Stimulated activated CD8-positive, alpha-beta memory T cell treated with anti-CD3 and anti-CD28 coated beads, Interleukin-2, amount 100 ng/mL, for 1 hour (primary cell): ENCODE data around the gene ZNF793.
A peak's percentile ranks its signal among the peaks of the same experiment; 100 is the strongest.

Experiments
- DNase-seq, 2 donors: peaks; one replicate each; pipeline ENCODE4 v3.0.0-alpha.2; 2020; ENCODE audit warnings: low read depth in 2 of 2

The ZNF793 gene

DNA sequence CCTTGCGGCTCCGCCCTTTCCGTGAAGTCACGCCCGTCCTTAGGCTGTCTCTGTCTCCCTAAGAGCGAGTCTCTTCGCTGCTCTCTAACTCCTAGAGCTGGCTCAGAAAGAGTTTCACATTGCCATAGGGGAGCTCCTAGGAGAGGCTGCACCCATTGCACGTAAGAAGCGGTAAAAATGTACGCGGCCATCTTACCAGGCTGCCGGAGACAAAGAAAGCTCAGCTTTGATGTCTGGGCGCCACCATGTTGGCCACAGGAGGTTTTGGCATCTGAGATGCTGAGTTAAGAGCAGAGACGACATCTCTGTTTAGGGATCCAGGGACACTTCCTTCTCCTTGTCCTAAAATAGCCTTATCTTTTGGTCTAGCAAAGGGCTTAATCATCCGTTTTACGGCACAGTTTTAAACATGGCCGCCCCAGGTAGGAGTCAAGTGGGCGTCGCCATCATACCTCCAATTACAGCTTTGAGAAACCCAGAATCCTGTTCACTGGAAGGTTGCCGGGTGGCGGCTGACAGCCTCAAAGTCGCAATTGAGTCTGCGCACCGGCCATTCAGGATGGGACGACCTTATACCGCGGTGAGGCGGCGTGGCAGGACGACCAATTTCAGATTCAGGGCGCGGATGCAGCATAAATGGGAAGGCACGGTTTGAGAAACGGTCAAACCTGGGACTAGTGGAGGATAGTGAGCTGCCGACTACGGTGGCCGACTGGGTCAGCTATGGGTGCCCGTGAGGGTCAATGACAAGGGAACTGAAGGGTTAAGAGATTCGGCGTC lies at the start of gene ZNF793:
Gene ZNF793 (plus strand): TSS at position 553 of the 780 bp plus-strand sequence. CDS start 16,501 bp downstream, outside the sequence.
- peak; percentile 54 to 70 for DNase-seq

DNA sequence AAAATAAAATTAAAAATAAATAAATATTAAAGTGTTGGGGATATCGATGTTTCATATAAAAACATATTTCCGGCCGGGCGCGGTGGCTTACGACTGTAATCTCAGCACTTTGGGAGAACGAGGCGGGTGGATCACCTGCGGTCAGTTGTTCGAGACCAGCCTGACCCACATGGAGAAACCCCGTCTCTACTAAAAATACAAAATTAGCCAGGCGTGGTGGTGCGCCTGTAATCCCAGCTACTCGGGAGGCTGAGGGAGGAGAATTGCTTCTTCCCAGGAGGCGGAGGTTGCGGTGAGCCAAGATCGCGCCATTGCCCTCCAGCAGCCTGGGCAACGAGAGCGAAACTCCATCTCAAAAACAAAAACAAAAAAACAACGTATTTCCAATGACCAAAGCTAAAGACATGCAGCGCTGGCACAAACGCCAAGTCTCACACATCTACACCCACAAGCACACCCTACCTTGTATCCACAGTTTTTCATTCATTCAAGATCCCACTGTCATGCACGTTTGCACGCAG lies 40.4 kb upstream of the ZNF793 start:
- DNase-seq: no peak

DNA sequence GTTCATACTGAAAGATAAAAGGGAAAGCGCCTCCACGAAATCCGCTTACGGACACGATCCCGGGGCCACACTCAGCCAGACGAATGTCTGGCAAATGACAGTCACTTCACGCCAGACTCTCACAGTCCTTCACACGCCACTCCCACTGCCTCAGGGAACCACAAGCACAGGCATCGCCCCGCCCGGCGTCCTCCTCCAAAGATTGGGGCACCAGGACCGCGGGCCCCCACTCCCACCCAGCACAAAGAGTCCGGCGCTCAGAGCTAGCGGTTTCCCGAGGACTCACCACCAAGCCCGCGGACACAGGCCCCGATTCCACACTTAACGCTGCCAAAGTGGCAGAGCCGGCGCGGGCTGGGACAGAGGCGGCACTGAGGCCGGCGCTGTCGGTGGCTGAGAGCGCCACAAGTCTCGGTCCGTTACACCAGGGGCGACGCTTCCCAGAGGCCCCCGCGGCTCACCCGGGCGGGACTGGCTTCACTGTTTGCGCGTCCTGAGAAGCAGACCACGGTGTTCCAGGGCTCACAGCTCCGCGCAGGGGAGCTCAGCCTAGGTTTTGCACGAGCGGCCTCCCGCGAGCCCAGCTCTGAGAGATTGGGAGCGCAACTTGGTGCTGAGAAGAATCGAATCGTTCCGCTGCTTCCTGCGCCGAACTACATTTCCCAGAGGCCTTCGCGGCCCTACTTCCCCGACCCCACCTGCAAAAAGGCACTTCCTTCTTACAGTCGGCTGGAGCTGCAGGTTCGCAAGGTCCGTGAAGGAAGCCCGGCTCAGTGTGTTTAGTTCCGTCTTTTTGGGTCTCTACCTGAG lies 39.7 kb upstream of the ZNF793 start, which contains the start of gene ZNF569:
Gene ZNF569 (minus strand): TSS at position 647 of the 810 bp plus-strand sequence. CDS start 22,523 bp downstream, outside the sequence.
- peak; percentile 71 to 78 for DNase-seq

DNA sequence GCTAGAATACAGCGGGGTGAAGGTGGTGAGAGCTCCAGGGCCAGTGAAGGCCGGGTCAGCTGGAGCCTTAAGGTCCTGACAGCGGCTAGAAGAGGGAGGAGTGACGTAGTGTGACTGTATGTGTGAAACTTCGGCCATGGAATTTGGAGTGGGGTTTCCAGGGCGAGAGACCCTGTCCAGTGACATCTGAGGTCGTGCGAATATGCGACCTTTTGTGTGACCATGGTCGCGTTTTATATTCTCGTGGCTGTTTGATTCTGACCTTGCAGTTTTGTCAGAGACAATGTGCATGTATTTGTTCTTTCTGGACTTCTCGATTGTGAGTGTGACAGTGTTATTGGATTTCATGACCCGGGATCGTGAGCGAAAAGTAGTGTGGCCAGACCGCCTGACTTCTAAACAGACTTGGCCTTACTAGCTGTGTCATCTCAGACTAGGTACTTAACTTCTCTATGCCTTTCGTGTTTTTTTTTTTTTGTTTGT lies 39.1 kb upstream of the ZNF793 start:
- no peak for DNase-seq

DNA sequence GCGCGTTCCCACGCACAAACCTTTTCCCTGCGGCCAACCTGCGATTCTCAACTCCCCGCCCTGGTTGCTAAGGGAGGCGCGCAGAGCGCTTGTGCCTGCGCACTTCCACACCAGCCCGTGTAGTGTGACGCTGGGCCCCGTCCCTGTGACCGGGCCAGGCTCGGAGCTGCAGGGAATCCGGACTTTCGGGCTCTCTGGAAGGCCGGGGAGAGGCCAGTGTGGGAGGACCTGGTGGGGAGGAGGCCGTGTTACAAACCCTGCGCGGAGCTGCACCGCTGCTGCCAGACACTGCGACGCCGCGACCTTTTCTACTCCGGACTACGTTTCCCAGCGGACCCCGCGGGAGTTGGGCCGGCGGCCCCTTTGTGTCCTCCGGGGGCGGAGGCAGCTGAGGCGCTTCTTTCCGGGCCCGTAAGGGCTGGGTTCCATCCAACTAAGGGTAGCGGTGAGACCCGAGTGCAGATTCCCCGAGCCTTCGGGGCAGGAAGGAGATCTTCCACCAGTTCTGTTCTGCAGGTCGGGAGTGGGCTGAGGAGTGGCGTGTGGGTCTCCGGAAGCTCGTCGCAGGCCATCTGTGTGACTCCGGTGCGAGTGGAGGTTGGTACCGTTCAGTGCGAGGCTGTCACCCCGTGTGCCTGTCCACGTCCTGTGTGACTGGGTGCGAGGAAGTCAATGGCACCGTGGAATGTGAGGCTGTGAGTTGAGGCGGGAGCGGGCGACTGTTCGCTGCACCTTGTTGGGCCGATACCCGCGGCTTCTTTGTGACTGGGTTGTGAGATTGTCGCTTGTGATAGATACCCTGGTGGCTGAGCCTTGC lies 37.6 kb upstream of the ZNF793 start, which contains the start of gene ZNF570:
Gene ZNF570 (plus strand): TSS at position 396 of the 817 bp plus-strand sequence. CDS start 999 bp downstream, outside the sequence.
- DNase-seq: peak; percentile 82

DNA sequence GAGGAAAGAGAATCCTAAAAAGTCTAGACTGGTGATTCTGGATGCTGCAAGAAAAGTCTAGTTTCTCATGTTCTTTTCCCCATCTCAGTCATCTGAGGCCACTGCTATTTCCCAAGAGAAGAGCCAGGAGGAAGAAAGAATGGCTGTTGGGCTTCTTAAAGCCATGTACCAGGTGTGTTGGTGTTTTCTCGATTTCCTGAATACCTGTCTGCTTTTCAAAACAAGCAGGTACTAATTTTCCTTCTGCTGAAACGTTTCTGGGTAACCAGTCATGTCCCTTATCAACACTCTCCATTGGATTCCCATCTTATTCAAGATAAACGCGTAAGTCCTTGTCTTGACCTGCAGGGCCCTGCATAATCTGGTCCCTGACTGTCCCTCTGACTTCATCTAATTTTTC lies 36.5 kb upstream of the ZNF793 start:
- no peak for DNase-seq

DNA sequence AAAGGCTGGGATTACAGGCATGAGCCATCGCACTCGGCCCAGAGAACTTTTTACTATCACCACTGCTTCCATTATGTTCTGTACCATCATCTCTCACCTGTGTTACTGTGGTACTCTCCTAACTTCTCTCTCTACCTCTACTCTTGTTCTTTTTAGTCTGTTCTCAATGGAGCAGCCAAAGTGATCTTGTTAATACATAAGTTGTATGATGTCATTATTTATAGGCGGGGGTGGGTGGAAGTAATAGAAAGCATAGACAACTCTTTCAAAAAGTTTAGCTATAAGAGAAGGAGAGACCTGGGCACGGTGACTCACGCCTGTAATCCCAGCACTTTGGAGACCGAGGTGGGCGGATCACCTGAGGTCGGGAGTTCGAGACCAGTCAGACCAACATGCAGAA lies 34.6 kb upstream of the ZNF793 start:
- DNase-seq: no peak

DNA sequence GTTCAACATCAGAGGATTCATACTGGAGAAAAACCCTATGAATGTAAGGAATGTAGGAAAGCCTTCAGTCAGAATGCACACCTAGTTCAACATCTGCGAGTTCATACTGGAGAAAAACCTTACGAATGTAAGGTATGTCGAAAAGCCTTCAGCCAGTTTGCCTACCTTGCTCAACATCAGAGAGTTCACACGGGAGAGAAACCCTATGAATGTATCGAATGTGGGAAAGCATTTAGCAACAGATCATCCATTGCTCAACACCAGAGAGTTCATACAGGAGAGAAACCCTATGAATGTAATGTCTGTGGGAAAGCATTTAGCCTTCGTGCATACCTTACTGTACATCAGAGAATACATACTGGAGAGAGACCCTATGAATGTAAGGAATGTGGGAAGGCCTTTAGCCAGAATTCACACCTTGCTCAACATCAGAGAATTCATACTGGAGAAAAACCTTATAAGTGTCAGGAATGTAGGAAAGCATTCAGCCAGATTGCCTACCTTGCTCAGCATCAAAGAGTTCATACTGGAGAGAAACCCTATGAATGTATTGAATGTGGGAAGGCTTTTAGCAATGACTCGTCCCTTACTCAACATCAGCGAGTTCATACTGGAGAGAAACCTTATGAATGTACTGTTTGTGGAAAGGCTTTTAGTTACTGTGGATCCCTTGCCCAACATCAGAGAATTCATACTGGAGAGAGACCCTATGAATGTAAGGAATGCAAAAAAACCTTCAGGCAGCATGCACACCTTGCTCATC lies 22.2 kb upstream of the ZNF793 start:
- no peak for DNase-seq

DNA sequence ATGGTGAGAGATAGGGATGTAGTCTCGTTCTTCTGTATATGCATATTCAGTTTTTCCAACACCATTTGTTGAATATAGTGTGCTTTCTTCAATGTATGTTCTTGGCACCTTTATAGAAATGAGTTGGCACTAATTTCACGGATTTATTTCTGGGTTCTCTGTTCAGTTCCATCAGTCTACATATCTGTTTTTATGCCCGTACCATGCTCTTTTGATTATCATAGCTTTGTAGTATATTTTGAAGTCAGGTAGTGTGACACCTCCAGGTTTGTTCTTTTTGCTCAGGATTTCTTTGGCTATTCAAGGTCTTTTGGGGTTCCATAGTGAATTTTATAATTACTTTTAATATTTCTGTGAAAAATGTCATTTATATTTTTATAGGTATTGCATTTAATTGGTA lies 14.5 kb upstream of the ZNF793 start:
- no peak for DNase-seq

DNA sequence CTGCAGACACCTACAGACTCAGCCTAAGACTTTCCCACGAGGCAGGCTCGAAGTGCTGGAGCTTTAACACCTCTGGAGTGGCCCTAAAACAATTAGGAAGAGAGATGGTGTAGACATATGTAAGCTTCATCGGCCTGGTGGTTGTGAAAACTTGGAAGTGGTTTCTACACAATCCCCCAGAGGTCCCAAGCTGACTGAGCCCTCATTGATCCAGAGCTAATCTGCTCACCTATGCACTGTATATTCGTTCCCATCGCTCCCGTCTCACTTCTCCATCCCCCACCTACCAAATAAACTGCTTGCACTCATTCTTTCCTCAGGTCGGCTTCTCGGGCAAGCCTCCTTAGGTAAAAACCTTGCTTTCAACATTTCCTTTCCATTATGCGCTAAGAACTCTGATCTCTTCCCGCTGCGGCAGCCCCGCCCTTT lies 767 bp upstream of the ZNF793 start:
- no peak for DNase-seq

DNA sequence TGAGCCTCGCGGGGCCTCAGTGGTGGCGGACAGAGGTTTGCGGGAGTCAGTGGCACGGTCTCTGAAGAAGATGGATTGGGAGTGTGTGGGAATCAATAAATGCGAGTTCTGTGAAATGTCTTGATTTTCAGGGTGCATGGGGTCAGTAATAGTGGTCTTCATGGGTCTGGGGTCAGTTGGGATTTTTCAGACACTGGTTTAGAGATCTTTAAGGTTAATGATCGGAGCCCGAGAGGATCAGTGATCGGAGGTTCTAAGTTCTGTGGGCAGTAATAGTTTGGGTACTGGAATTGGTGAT lies 377 bp downstream of the ZNF793 start:
- DNase-seq: no peak

DNA sequence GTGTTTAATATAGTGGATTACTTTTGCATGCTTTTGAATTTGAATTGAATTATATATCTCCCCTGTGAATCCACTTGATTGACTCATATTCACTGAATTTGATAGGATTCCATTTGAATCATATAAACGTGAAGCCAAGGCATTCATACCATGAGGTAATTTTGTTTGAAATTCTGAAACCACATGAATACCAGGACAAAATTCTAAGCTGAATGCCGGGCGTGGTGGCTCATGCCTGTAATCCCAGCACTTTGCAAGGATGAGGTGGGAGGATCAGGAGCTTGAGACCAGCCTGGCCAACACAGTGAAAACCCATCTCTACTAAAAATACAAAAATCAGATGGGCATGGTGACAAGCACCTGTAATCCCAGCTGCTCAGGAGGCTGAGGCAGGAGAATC lies 4.4 kb downstream of the ZNF793 start:
- no peak for DNase-seq

DNA sequence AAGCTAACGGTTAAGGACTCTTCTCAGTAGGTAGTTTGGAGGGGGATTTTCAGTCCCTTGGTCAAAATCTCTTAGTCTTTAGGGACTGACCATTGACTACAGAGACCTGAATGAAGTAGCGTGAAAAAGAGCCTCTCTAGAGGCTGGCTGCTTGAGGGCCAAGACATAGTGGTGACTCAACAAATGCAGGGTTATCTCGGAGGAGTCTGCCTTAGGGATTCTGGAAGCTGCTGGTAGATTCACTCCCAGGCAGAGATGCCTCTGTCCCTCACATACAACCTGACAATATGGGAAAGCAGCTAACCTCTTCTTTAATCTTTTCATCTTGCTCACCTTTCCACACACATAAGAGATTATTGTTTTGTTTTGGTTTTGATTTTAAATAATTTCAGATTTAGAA lies 5.1 kb downstream of the ZNF793 start:
- DNase-seq: no peak

DNA sequence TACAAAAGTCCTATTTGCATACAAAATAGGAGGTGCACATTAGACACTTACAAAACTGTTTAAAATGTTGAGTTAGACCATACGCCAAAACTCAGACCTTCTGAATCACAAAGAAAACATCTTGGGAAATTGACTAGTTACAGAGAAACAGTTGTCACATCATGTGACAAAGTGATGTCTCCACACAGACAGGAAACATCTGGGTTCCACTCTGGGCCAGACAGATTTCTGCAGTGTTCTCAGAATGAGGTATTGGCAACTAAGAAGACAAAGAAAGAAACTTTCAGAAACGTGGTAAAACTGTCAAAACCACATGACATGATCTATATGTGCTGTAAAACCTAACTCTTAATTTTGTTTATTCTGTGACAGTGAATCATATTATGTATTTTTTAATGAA lies 6.7 kb downstream of the ZNF793 start:
- DNase-seq: no peak

DNA sequence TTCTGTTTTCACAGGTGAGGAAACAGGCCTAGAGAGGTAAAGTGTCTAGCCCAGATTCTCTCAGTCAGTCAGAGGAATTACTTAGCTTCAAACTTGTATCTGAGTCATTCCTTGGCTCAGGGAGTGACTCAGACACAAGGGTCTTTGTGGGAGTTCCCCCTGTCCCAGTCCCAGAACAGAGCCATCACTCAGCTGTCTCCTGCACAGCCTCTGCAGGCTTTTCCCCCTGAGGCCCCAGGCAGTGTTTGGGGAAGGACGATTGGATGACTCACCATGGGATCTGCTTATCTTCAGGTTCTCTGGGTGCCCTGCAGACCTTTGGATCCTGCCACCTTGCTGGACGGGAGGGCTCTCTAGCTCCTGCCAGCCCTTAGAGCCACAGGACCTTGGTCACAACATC lies 13.2 kb downstream of the ZNF793 start:
- no peak for DNase-seq

DNA sequence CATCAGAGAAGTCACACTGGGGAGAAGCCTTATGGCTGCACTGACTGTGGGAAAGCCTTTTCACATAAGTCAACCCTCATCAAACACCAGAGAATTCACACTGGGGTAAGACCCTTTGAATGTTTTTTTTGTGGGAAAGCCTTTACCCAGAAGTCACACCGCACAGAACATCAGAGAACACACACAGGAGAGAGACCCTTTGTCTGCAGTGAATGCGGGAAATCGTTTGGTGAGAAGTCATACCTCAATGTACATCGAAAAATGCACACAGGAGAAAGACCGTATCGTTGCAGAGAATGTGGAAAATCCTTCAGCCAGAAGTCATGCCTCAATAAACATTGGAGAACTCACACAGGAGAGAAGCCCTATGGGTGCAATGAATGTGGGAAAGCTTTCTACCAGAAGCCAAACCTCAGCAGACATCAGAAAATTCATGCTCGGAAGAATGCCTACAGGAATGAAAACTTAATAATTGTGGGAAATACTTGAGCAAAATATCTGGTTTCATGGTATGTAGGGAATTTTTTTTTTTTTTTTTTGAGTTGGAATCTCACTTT lies 30.7 kb downstream of the ZNF793 start:
- no peak for DNase-seq

DNA sequence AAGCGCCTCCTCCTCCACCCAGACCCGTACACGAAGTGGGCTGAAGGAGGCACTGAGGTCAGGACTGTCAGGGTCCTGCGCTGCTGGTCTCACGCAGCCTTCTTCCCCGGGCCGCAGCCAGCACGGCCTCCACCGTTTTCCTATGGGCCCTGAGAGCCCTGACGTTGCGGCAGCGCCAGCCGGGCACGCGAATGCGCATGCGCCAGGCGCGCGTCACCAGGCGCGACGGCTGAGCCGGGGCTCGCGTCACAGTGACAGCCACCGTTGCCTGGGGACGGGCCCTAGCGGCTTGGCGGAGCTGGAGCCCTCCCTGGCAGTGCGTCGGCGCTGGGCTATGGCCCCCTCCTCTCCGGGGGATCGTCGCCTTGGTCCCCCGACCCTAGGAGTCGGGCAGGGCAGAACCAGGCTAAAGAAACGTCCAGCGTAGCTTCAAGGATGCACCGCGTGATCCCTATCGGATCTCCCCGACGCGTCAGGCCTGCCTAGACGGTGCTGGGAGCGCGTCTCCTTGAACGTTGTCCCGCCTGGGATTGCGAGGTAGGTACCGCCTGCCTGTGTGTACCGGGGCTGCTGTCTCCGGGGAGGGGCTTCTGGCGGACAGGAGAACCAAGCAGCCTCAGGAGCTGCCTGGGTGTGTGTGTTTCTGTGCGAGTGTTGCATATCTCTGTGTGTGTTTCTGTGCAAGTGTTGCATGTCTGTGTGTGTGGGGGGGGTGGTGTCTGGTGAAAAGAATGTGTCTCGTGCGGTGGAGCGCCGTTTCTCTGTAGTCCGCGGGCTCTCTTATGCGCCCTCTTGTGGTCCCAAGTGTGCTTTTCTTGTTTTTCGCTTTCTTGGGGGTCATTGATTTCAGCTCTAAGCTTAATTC lies 44.6 kb downstream of the ZNF793 start:
- DNase-seq: peak in 1 of 2 donors; percentile 3

DNA sequence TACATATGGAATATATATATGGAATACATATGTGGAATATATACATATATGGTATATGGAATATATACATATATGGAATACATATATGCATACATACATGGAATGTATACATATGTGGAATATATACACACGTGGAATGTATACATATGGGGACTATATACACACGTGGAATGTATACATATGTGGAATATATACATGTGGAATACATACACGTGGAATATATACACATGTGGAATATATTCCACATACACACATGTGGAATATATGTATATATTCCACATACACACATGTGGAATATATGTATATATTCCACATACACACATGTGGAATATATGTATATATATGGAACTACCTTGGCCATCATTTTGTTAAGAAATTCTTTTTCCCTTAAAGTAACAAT lies 56.8 kb downstream of the ZNF793 start:
- DNase-seq: no peak

DNA sequence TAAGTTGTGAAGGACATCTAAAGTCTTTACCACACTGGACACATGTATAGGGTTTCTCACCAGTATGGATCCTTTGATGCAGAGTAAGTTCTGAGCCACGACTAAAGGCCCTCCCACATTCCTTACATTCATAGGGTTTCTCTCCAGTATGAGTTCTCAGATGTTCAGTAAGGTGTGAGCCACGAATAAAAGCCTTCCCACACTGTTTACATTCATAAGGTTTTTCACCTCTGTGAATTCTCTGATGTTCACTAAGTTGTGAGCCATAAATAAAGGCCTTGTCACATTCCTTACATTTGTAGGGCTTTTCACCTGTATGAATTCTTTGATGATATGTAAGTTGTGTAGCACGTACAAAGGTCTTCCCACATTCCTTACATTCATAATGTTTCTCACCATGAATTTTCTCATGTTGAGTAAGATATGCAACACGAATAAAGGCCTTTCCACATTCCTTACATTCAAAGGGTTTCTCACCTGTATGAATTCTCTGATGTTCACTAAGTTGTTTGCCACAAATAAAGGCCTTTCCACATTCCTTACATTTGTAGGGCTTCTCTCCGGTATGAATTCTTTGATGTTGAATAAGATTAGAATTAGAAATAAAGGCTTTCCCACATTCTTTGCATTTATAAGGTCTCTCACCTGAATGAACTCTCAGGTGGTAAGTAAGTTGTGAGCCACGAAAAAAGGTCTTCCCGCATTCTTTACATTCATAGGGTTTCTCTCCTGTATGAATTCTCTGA lies 58.1 kb downstream of the ZNF793 start:
- DNase-seq: no peak
